HPDE6-E6E7 (cell line): ENCODE data around the gene CASTOR1.

Experiments used
- DNase-seq: peaks from one replicate; pipeline ENCODE4 v3.0.0; 2011; ENCODE audit warnings: missing footprints; ENCODE audit errors: extremely low spot score

Gene CASTOR1

GRCh38 chr22:30318799-30319419 lies 29.6 kb upstream of the CASTOR1 start:
- DNase-seq: no peak

- no peak for DNase-seq
Measured at GRCh38 chr22:30317778-30318177, 28.5 kb upstream of the CASTOR1 start.

DNA sequence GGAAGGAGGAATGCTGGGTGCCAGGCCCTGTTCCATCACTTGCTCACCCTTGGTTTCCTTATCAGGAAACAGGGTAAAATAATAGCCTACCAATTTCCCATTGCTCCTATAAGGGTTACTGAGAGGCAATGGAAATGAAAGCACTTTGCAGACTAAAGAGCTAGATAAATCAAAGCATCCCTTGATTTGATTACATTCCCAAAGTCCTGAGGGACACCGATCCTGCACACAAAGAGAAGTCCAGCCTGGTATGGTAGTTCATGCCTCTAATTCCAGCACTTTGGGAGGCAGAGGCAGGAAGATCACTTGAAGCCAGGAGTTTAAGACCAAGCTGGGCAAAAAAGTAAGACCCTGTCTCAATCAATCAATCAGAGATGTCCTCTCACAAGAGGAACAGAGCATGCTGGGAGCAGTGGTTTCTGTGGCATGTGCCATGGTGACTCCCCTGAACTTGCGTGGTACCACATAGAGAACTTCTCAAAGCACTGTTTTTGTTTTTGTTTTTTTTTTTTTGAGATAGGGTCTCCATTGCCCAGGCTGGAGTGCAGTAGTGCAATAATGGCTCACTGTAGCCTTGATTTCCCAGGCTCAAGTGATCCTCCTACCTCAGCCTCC lies 26.8 kb upstream of the CASTOR1 start:
- DNase-seq: no peak

GRCh38 chr22:30314915-30315314 lies 25.6 kb upstream of the CASTOR1 start:
- DNase-seq: no peak

DNA sequence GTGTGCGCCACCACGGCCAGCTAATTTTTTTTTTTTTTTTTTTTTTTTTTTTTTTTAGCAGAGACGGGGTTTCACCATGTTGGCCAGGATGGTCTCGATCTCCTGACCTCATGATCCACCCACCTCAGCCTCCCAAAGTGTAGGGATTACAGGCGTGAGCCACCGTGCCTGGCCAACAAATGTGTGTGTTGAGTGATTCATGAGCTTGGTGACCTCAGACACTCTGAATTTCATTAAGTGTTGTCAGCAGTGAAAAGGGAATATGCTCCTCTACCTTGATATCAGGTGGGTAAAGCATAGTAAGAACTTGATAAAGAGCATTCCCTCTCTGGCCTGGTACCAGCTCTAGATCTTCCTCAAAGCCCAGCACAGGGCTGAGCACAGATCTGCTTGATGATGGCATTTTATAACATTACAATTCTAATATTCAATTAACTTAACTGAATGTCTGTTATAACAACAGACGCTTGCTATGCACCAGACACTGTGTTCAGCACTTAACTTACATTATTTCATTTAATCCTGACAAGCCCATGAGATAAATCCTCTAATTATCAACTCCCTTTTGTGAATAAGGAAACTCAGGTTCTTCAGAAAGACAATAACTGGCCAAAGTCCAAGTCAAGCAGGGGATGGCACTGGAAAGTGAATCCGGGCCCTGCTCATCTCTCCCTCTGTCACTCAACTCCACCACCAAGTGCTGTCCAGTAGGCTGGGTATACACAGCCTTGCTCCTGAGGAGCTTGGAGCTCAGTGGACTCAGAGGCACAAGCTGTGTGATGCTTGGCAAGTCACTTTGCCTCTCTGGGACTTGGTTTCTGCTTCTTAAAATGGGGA lies 24.4 kb upstream of the CASTOR1 start:
- DNase-seq: no peak

DNA sequence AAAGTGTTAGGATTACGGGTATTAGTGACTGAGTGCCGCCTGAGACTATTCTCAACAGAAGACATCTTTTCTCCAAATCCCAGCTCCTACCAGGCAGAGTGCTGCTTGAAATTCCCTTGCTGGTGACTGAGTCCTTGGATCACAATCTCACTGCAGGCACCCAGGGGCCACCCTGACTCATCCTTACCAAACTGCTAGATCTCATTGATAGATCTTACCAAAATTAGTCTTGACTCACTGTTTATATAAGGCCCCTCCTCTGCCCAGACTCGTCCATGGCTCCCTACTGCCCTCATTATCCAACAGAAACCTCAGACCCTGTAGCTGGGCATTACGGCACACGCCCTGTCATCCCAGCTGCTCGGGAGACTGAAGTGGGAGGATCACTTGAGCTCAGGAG lies 22.7 kb upstream of the CASTOR1 start:
- peak; percentile 84 for DNase-seq

- DNase-seq: no peak
Measured at GRCh38 chr22:30310881-30311771, 21.8 kb upstream of the CASTOR1 start.

DNA sequence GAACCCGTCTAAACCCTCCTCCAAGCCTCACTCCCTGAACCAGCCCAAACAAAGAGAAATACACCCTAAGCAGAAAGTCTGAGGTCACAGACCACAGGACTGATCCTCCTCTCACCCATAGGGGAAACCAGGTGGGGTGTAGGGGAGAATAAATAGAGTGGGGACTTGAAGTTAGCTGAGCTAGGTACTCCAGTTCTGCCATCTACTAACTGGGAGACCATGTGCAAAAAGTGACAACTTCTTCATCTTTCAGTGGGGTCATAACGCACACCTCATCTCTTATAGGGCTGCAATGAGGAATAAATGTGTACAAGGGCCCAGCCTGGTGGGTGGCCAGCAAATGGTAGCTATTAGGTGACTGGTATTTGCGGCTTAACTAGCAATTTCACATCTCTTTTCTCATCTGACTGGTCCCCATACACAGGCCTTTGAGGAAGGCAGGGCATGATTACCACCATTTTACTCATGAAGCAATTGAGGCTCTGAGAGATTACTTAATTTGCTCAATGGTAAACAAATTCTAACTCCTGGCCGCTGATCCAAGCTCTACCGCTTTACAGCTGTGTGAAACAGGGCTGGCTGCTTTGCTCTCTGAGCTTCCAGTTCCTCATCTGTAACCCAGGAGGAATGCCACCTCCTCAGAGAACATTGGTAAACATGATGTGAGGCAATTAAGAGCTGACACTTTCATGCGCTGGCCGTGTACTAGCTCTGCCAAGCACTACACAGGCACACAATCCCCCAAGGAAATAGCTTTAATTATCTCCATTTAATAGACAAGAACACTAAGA lies 20.8 kb upstream of the CASTOR1 start:
- no peak for DNase-seq

- DNase-seq: no peak
Measured at GRCh38 chr22:30308518-30309230, 19.4 kb upstream of the CASTOR1 start.

- no peak for DNase-seq
Measured at GRCh38 chr22:30308093-30308492, 18.8 kb upstream of the CASTOR1 start.

- DNase-seq: no peak
Measured at GRCh38 chr22:30307041-30307574, 17.8 kb upstream of the CASTOR1 start.

DNA sequence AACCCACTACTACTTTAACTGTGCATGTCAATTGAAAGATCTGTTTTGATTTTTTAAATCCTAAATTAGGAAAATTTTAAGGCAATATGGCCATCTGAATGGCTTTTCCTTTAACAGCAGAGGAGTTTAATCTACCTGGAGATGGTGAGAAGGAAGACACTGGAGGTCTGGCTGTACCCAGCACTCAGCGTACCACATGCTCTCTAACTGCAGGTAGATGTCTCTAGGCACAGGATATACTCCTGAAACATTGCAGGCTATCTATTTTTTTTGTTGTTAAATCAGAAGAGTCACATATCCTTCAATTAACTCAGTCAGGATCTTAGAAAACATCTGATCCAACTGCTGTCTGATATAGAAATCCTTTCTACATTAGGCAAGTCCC lies 17.3 kb upstream of the CASTOR1 start:
- DNase-seq: no peak

DNA sequence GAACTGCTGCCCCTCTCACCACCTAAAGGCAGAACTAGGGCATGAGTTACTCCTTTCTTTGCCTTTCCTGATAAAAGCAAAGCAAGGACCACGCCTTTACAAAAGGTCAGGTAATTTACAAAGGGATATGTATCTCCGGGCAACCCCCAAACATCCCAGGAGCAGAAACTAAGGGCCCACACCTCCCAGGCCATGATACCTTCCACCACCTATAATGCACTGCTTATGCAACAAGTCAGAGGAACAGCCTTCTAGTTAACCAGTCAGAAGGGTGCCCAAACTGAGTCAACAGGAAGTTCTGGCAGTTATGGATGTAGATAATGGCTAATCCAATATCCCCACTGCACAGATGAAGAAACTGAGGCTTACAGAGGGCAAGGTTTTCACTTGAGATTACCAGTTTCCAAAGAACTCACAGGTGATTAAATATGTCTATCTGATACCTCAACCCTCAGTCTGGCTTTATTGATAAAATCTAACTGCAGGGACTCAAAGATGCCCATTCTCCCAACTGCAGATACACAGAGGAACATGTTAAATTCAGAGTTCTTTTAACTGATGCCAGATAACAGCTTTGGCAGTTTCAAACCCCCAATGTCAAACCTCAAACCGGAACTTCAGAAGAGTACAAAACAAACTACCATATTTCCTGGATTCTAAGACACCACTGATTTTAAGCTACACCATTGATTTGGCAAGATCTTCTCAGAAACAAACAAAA lies 16.8 kb upstream of the CASTOR1 start:
- no peak for DNase-seq

DNA sequence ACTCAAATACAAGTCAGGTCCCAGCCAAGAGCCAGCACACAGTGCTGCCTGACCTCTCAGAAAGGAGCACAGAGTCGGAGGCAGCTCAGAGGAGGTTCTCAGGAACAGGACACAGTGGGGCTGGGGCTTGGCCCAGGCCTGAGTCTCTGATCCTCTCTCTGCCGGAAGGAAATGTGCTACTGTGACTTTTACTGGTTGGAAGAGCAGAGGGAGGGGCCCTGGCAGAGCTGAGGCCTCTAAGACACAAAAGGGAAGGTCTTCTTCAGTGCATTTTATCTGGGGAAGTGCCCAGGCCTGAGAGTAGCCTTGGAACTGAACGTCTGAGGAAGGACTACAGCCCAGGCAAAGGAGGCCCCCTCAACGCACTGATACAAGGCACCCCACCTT lies 16.2 kb upstream of the CASTOR1 start:
- no peak for DNase-seq

DNA sequence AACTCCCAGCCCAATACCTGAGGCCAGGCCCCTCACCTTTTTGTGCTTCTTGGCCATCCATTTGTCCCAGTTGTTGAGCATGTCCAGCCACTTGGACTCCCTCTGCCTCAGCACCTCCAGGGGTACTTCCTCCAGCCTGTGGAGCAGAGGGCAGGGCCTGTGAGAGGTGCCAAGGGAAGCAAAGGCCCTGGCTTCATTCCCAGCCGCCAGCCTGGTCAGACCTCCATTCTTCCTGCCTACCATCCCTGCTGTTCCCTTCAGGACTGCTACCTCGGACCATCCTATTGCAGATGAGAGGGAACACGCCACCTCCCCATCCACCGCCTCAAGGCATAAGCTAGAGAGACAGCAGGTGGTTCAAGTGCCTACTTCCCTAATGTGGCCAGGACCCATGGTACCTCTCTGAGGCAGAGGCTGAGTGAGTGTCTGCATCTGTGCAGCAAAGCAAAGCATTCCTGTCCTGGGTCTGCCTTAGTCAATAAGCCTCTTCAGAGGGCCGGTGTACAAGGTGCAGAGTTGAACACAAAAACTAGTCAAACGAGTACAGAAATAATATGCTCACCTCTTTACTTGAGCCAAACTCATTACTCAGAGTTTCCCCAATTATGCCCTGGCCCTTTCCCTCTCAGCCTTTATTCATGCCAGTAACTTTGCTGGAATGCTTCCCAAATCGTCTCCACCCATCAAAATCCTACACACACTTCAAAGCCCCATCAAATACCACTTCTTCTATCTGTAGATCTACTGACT lies 15.4 kb upstream of the CASTOR1 start:
- DNase-seq: no peak

DNA sequence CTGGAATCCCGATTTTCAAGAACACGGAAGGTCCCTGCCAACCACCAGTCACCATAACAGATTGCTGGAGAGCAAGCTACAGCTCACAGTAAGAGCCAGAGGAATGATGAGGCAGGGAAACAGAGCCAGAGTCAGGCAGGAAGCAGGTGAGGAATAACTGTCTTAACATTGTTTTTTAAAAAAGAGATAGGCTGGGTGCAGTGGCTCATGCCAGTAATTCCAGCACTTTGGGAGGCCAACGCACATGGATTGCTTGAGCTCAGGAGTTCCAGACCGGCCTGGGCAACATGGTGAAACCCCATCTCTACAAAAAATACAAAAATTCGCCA lies 13.5 kb upstream of the CASTOR1 start:
- DNase-seq: no peak

DNA sequence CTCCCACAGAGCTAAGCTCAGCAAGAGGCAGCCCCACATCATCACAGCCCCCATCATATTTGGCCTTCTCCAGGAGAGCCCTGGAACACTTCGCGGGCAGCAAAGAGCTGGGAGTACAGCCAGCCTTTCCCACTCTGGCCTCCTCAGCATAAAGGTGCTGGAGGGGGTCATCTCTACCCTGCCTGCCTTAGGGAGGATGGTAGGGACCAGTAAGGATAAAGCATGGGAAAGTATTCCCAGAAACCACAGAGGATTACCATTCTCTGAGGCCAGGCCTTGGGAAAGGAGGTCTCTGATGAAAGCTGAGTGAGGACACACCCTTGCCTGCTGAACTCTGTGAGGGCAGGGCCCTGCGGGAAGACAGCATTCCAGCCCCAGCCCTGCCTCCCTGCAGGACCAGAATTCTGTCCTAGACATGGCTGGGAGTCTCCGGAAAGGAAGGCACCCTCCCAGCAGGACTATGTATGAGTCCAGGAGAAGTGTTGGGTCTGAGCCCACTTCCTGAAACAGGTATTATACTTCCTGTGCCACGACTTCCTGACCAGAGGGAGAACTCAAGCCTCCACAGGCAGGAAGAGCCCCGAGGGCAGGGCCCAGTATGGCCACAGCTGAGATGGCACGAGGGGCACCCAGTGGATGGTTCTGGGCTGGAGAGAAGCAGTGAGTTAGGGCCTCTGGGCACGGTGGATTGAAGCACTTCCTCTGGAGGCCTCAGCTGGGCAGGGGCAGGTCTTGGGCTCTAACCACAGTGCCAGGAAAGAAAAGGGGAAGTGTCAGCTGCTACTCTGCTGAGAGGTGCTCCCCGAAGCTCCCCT lies 12.9 kb upstream of the CASTOR1 start:
- peak; percentile 57 for DNase-seq

- no peak for DNase-seq
Measured at GRCh38 chr22:30299322-30299721, 10.0 kb upstream of the CASTOR1 start.
